Amygdala (tissue), 56 donors: Measurements from ENCODE around the gene OR11H6.
A peak's percentile ranks its signal among the peaks of the same experiment; 100 is the strongest.
"Not testable (repeated sequence)": the region's sequence is repeated elsewhere in the genome, so short reads cannot be mapped to it uniquely, and the experiment has no call there.

Experiments used
- DNase-seq, 56 donors: peaks; one replicate each; lab custom pipeline; 2025; lab: John Stamatoyannopoulos, UW

OR11H6 gene, protein sequence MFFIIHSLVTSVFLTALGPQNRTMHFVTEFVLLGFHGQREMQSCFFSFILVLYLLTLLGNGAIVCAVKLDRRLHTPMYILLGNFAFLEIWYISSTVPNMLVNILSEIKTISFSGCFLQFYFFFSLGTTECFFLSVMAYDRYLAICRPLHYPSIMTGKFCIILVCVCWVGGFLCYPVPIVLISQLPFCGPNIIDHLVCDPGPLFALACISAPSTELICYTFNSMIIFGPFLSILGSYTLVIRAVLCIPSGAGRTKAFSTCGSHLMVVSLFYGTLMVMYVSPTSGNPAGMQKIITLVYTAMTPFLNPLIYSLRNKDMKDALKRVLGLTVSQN

DNA sequence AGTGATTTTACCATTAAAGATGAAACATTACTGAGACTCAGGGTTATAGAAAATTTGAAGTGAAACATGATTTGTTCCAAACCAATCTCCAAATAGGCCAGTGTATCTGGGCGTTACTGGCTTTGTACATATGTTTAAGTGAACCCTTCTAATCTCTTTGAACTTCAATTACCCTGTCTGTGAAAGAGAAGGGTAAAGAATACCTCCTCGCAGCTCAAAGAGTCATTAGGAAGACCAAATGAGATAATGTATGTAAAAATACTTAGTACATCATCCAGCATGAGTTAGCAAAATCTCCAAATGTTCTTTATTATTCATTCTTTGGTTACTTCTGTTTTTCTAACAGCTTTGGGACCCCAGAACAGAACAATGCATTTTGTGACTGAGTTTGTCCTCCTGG lies at the start of gene OR11H6:
TSS of gene OR11H6 (plus strand) at position 301 of the 400 bp plus-strand sequence. CDS start at position 301, 0 bp downstream.
- DNase-seq, result no peak

DNA sequence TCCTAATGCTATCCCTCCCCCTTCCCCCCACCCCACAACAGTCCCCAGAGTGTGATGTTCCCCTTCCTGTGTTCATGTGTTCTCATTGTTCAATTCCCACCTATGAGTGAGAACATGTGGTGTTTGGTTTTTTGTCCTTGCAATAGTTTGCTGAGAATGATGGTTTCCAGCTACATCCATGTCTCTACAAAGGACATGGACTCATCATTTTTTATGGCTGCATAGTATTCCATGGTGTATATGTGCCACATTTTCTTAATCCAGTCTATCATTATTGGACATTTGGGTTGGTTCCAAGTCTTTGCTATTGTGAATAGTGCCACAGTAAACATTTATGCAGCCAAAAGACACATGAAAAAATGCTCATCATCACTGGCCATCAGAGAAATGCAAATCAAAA lies 49.3 kb upstream of the OR11H6 start:
- not testable (repeated sequence) for DNase-seq

DNA sequence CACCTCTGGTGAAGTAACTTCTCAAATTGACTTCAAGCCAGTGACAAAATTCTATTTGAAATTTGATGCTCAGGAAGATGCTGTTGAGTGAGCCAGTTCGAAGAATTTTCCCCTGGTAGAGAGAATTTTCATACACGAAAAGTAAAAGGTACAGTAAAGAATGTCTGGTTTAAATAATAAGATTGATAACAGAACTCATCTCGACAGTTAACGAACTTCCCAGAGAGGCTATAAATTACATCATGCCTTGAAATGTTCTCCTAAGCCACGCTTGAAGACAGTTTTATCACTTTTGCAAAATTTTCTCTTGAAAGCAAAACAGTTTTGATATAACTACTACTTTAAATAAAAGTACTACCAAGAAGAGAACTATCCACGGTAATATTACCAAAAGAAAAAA lies 47.2 kb upstream of the OR11H6 start:
- no peak for DNase-seq

DNA sequence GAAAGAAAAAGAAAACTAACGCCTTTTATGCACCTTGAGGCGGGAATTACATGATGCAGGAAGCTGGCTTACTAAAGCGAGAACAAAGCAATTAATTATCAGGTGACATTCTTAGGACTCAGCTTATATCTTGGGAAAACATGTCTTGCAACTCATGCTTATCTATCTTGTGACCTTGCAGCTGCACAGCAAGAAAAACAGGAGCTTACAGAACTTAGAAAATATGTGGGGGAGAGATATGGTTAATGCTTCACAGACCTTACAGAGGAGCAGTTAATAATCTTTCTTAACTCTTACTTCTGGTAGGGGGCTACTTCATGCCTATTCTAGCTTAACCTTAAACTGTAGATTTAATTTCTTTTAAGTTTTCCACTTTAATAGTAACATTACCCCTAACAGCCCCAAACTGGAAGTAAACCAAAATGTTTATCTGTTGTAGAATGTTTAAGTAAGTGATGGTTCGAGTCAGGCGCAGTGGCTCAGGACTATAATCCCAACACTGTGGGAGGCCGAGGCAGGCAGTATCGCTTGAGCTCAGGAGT lies 46.0 kb upstream of the OR11H6 start:
- DNase-seq, result no peak

DNA sequence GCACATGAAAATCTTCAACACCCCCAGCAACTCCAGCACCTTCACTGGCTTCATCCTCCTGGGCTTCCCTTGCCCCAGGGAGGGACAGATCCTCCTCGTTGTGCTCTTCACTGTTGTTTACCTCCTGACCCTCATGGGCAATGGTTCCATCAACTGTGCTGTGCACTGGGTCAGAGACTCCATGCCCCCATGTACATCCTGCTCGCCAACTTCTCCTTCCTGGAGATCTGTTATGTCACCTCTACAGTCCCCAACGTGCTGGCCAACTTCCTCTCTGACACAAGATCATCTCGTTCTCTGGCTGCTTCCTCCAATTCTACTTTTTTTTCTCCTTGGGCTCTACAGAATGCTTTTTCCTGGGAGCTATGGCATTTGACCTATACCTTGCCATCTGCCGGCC lies 44.3 kb upstream of the OR11H6 start:
- peak in 3 of 56 donors; percentile 1 to 11 (median 2) for DNase-seq

DNA sequence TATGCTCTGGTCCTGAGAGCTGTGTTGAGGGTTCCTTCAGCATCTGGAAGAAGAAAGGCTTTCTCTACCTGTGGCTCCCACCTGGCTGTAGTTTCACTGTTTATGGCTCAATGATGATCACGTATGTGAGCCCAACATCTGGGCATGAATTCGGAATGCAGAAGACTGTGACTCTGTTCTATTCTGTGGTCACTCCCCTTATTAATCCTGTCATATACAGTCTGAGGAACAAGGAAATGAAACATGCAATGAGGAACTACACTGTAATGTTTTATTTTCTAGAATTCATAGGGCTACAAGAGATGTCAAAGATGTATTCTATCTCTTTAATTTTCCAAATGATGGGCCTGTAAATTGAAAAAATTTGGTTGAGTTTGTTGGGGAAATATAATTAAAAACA lies 43.6 kb upstream of the OR11H6 start:
- DNase-seq, result no peak

DNA sequence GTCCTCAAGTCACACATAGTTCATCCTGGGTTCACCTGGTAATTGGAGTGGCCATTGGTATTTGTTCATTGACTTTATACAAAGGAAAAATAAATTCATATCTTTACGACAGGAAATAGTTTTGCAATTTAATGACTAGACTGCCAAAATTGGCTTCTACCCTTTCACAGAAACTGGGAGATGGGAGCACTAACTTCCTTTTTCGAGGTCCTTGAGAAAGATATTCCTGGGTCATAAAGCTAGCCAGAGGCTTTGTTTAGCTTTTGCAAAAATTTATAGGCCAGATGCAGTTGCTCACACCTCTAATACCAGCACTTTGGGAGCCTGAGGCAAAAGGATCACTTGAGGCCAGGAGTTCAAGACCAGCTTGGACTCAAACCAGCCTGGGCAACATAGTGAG lies 43.0 kb upstream of the OR11H6 start:
- no peak for DNase-seq

DNA sequence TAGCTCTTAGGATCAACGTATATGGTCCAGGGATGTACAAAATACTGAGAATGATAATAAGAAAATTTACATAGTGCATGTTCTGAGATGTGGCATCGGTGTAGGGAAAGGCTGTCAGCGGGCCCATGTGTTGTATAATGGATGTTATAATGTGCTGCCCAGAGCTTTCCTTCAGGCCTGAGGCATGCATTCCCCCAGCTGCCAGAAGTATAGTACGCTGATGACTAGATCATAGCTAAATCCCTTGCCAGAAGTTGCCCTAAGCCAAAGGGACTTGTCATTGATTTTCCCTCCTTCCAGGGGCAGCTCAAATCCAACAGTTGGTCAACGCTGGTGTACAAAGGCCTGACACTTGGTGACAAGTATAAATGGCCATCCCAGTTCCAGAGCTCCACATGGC lies 39.3 kb upstream of the OR11H6 start:
- no peak for DNase-seq

DNA sequence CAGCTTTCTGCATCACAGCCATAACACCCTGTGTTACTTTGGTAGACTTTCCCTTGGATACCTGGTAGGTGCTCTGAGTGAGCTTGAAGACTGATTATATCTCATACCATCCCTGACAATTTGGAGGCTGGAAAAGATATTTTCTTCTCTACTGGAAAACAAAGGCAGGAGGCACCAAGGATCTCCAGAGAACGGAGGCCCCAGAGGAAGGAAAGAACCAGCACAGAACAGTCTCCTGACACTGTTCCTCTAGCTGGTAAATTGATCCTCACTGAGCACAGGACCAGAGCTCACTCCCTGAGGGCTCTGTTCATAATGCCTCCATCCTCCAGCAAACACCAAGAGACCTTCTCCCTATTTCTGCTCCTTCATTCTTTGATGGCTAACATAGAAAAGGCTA lies 32.9 kb upstream of the OR11H6 start, which contains the start of gene OR11G2:
TSS of gene OR11G2 (plus strand) at position 301 of the 400 bp plus-strand sequence. CDS start 6,542 bp downstream, outside the sequence.
- no peak for DNase-seq

DNA sequence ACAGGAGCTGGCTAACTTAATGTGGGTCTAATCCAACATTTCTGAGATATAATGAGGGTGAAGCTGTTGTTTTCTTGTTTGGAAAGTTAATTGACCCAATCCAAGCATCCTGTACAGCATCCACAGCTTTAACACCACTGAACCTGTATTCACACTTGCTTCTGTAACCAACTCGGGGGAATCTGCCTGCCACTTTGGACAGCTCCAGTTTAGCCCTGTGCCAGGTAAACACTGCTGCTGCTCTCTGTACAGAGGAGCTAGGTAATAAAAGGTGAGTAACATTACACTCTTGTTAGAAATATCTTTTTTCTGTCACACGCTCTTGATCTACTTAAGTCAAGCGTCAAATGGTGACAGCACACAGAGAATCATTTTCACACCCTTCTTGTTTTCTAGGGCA lies 32.1 kb upstream of the OR11H6 start:
- DNase-seq, result no peak

DNA sequence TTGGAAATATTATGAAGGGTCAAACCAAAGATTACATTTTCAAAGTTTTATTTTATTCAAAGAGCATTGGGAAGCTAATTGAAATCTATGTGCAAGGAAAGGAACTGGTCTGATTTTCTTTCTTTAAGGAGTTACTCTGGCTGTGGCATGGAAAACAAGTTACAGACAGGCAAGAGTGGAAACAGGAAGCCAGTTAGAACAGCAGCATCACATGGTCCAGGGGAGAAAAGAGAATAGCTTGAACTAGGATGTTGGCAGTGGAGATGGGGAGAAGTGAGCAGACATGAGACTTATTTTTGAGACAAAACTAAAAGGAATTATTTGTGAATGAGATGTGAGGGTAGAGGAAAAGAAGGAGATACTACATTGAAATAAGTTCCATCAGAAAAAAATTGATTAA lies 29.4 kb upstream of the OR11H6 start:
- DNase-seq, result no peak

DNA sequence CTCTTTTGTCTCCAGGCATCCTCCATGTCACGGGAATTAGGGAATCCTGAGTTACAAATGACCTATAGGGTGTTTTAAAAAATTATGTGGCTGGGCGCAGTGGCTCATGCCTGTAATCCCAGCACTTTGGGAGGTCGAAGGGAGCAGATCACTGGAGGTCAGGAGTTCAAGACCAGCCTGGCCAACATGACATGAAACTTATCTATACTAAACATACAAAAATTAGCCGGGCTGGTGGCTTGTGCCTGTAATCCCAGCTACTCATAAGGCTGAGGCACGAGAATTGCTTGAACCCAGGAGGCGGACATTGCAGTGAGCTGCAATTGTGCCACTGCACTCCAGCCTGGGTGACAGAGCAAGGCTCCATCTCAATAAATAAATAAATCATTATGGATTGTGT lies 28.3 kb upstream of the OR11H6 start:
- DNase-seq, result not testable (repeated sequence)

DNA sequence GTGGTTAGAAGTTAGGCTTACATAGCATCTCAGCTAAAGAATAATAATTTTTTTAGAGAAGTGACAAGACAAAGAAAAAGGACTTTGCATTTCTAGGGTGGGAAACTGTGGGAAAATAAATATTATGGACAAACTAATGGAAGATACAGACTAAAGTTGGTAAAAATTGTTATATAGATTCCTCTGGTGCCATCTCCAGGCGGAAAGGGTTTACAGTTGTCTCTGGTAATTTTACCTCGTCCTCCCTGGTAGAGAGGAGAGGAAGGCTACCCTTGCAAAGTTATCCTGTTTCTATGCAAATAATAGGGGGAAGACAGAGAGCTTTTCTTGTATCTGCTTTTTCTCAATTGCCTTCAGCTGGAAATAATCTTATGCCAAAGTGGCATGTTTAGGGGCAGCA lies 27.6 kb upstream of the OR11H6 start:
- no peak for DNase-seq

DNA sequence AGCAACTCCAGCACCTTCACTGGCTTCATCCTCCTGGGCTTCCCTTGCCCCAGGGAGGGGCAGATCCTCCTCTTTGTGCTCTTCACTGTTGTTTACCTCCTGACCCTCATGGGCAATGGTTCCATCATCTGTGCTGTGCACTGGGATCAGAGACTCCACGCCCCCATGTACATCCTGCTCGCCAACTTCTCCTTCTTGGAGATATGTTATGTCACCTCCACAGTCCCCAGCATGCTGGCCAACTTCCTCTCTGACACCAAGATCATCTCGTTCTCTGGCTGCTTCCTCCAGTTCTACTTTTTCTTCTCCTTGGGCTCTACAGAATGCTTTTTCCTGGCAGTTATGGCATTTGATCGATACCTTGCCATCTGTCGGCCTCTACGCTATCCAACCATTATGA lies 26.1 kb upstream of the OR11H6 start:
- no peak for DNase-seq

DNA sequence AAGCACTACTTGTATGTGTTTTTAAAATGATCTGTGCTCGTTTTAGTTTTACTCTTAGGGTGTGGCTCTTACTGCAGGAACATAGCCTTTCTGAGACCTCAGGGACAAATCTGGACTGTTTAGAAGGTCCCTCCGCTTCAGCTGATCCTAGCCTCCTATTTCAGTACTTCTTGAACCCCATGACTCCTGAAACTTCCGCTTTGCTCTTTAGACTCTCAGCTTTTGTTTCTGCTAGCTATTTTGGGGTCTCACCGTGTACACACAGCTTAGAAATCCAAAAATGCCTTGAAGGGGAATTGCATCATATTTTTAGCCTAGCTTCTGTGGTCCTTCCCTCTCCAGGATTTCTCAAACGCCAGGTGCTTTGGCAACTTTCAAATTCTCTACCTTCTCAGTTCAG lies 24.5 kb upstream of the OR11H6 start:
- DNase-seq, result no peak

DNA sequence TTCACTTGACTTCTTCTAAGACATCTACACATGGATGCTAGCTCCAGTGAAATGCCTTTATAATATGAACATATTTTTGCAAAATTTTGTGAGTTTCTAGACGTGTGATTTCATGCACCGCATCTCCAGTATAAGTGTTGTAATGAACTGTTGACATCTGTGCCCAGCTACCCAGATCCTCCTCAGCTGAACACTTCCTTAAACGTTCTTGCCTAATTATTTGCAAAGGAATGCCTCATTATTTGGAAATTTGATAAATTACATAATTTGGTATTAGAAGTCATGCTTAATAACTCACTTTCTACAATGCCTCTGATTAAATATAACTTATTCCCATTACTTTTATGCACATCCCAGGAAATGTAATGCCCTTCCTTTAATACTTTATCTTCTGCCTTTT lies 18.8 kb upstream of the OR11H6 start:
- no peak for DNase-seq

DNA sequence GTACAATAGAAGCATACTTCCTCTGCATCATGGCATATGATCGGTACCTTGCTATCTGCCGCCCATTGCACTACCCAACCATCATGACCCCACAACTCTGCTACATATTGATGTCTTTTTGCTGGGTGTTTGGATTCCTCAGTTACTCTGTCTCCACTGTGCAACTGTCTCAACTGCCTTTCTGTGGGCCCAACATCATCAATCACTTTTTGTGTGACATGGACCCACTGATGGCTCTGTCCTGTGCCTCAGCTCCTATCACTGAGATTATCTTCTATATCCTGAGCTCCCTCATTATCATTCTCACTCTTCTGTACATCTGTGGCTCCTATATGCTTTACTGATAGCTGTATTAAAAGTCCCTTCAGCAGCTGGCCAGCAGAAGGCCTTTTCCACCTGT lies 13.9 kb upstream of the OR11H6 start:
- no peak for DNase-seq

DNA sequence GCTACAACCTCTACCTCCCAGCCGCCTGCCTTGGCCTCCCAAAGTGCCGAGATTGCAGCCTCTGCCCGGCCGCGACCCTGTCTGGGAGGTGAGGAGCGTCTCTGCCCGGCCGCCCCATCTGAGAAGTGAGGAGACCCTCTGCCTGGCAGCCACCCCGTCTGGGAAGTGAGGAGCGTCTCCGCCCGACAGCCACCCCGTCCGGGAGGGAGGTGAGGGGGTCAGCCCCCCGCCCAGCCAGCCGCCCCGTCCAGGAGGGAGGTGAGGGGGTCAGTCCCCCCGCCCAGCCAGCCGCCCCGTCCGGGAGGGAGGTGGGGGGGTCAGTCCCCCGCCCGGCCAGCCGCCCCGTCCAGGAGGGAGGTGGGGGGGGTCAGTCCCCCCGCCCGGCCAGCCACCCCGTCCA lies 11.1 kb upstream of the OR11H6 start:
- not testable (repeated sequence) for DNase-seq

DNA sequence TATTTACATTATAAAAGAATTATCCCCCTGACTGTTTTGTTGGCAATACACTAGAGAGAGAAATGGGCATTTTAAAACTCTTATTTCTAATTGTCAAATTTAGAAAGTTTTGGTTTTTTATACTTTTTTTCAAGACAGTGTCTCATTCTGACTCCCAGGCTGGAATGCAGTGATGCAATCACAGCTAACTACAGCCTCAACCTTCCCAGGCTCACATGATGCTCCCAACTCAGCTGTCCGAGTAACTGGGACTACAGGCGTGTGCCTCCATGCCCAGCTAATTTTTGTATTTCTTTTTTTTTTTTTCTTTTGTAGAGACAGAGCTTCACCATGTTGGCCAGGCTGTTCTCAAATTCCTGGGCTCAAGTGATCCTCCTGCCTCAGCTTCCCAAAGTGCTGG lies 8.3 kb upstream of the OR11H6 start:
- no peak for DNase-seq

DNA sequence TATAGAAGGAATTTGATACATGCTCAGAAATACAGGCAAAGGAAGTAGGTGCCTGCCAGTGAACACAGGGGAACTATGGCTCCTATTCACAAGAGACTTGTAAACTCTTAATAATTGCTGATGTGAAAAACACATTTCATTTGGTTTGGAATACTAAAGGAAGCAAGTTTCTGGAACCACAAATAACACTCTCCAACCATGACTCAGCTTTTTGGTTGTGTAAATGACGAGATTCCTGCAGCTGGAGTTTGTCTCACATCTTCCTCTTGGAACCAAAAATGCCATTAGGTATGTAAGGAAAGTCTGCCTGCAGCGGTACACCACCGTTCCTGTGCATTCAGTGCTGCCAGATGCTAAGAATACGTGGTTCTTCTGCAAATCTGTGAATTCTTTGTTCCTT lies 4.5 kb upstream of the OR11H6 start:
- no peak for DNase-seq

DNA sequence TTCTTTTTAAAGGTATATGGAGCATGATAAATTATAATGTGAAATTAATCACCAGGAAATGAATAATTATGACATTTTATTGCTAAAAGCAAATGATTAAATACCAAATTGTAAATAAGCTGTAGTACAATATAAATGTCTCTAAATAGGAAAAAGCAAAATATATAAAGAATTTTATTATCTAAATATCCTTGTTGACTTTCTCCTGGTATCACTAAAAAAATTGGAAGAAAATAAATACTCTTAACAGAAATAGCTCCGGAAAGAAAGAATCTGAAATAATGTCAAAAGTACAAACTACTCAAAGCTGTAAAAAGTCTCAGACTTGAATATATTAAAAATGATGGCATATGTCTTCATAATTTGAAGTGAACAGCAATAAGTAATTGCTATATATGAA lies 5.2 kb downstream of the OR11H6 start, which contains the start of gene OR11H7:
TSS of gene OR11H7 (plus strand) at position 301 of the 400 bp plus-strand sequence.
- DNase-seq, result no peak

DNA sequence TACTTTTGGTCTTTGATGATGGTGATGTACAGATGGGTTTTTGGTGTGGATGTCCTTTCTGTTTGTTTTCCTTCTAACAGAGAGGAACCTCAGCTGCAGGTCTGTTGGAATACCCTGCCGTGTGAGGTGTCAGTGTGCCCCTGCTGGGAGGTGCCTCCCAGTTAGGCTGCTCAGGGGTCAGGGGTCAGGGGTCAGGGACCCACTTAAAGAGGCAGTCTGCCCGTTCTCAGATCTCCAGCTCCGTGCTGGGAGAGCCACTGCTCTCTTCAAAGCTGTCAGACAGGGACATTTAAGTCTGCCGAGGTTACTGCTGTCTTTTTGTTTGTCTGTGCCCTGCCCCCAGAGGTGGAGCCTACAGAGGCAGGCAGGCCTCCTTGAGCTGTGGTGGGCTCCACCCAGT lies 11.9 kb downstream of the OR11H6 start:
- DNase-seq, result not testable (repeated sequence)
